GM12875 (cell line): ENCODE data around the gene GPR161.

Experiments used
- H3K4me3 ChIP-seq: one replicate; pipeline ENCODE4 v1.5.1; 2011; ENCODE audit warnings: low read depth, low read length, control low read depth
- CTCF ChIP-seq: IDR thresholded peaks from 2 replicates; pipeline ENCODE4 v1.5.1; 2011; ENCODE audit warnings: low read depth, mild to moderate bottlenecking, control low read depth, inconsistent platforms, low read length, moderate library complexity, borderline replicate concordance; ENCODE audit not compliant: insufficient read depth

The GPR161 gene

GRCh38 chr1:168135921-168136708 lies 615 bp downstream of the GPR161 start:
- H3K4me3 ChIP-seq, result peak overlapping the region; percentile 52
- no peak for TF ChIP-seq CTCF

- H3K4me3 ChIP-seq, result peak overlapping the region; percentile 52
- TF ChIP-seq CTCF, result no peak
These were observed 1.4 kb downstream of the GPR161 start for GRCh38 chr1:168135116-168135920.

- no peak overlapping the region for H3K4me3 ChIP-seq
- no peak for TF ChIP-seq CTCF
These were observed 2.1 kb downstream of the GPR161 start for GRCh38 chr1:168134642-168135041.

- no peak for TF ChIP-seq CTCF
- H3K4me3 ChIP-seq, result no peak overlapping the region
These were observed 2.6 kb downstream of the GPR161 start for GRCh38 chr1:168134132-168134531.

- H3K4me3 ChIP-seq, result no peak overlapping the region
- TF ChIP-seq CTCF, result no peak
These were observed 6.8 kb downstream of the GPR161 start for GRCh38 chr1:168129933-168130332.

- no peak overlapping the region for H3K4me3 ChIP-seq
- TF ChIP-seq CTCF, result no peak
These were observed 9.2 kb downstream of the GPR161 start for GRCh38 chr1:168127503-168127902.

- no peak for TF ChIP-seq CTCF
These were observed 11.7 kb downstream of the GPR161 start for GRCh38 chr1:168125051-168125450.

More at GRCh38 chr1:168125051-168125450, 11.7 kb downstream of the GPR161 start:
- H3K4me3 ChIP-seq, result no peak overlapping the region
